Hematopoietic multipotent progenitor cell treated with erythropoietin and hydrocortisone succinate and interleukin-3 and kit ligand, for 15 days (in vitro differentiated cells): ENCODE measurements around the gene IQGAP3.

Experiments
- DNase-seq: peaks from one replicate; pipeline ENCODE4 v3.0.0-alpha.2; 2015; ENCODE audit warnings: low spot score

The IQGAP3 gene

GRCh38 chr1:156496211-156496761 lies 76.1 kb downstream of the IQGAP3 start:
- DNase-seq, result no peak

GRCh38 chr1:156495401-156496140 lies 76.8 kb downstream of the IQGAP3 start:
- DNase-seq, result no peak

- DNase-seq, result no peak
Measured at GRCh38 chr1:156494309-156494895, 78.0 kb downstream of the IQGAP3 start.

GRCh38 chr1:156493742-156494141 lies 78.6 kb downstream of the IQGAP3 start:
- DNase-seq, result no peak

- no peak for DNase-seq
Measured at GRCh38 chr1:156493154-156493631, 79.2 kb downstream of the IQGAP3 start.

GRCh38 chr1:156492591-156493080 lies 79.7 kb downstream of the IQGAP3 start:
- no peak for DNase-seq

GRCh38 chr1:156492013-156492590 lies 80.3 kb downstream of the IQGAP3 start:
- DNase-seq, result no peak

GRCh38 chr1:156491151-156491949 lies 81.0 kb downstream of the IQGAP3 start:
- no peak for DNase-seq

- DNase-seq, result no peak
Measured at GRCh38 chr1:156490401-156491032, 81.8 kb downstream of the IQGAP3 start.

- no peak for DNase-seq
Measured at GRCh38 chr1:156489935-156490293, 82.5 kb downstream of the IQGAP3 start.

GRCh38 chr1:156489166-156489934 lies 83.0 kb downstream of the IQGAP3 start:
- no peak for DNase-seq

GRCh38 chr1:156488566-156489165 lies 83.7 kb downstream of the IQGAP3 start:
- DNase-seq, result no peak

- no peak for DNase-seq
Measured at GRCh38 chr1:156487862-156488261, 84.5 kb downstream of the IQGAP3 start.

GRCh38 chr1:156486421-156487344 lies 85.7 kb downstream of the IQGAP3 start:
- no peak for DNase-seq

GRCh38 chr1:156485984-156486383 lies 86.4 kb downstream of the IQGAP3 start:
- DNase-seq, result no peak

GRCh38 chr1:156484480-156485058 lies 87.8 kb downstream of the IQGAP3 start:
- DNase-seq, result no peak

- no peak for DNase-seq
Measured at GRCh38 chr1:156483397-156483796, 89.0 kb downstream of the IQGAP3 start.

- no peak for DNase-seq
Measured at GRCh38 chr1:156482276-156482675, 90.1 kb downstream of the IQGAP3 start.

- DNase-seq, result no peak
Measured at GRCh38 chr1:156481527-156481926, 90.8 kb downstream of the IQGAP3 start.
